Liver (tissue), 3 donors: ENCODE results near the gene DENND4C.

Experiments
- CTCF ChIP-seq: fragments of 150-350 bp; IDR thresholded peaks from 2 replicates; pipeline ENCODE4 v1.5.1; 2017; ENCODE audit warnings: improper control_type of control experiment, low read depth, low read length; ENCODE audit not compliant: missing input control
- EGR1 ChIP-seq, 2 donors: IDR thresholded peaks; 2 replicates each; pipeline ENCODE4 v1.6.1; 2016 to 2018; ENCODE audit warnings: antibody characterized with exemption in 2 of 2, low read depth in 2 of 2
- FOXA1 ChIP-seq: IDR thresholded peaks from 2 replicates; pipeline ENCODE4 v1.6.1; 2016; ENCODE audit warnings: antibody characterized with exemption
- GABPA ChIP-seq, 2 donors: IDR thresholded peaks in 1 of 2; conservative IDR thresholded peaks in 1 of 2; 2 replicates each; pipeline ENCODE4 v1.6.1; 2016; ENCODE audit warnings: antibody characterized with exemption in 2 of 2, mild to moderate bottlenecking in 1 of 2, moderate library complexity in 1 of 2
- YY1 ChIP-seq: IDR thresholded peaks from 2 replicates; pipeline ENCODE4 v1.6.1; 2016; ENCODE audit warnings: antibody characterized with exemption, mild to moderate bottlenecking
- donor health status: healthy.
- donor health status: healthy.

GRCh38 chr9:19381656-19382055 is 151.2 kb downstream of the DENND4C start:
- no peak for TF ChIP-seq CTCF
- no peak for TF ChIP-seq FOXA1
- no peak for TF ChIP-seq YY1
- no peak for TF ChIP-seq GABPA (IDR thresholded peaks at IDR 0.05 in 1 of 2, conservative IDR thresholded peaks at IDR 0.05 in 1 of 2)
- TF ChIP-seq EGR1 (IDR thresholded peaks at IDR 0.05; ENCODE audit: low read depth in 2 of 2): no peak
